Activated naive CD4-positive, alpha-beta T cell treated with anti-CD3 and anti-CD28 coated beads, Interleukin-2, amount 10 ng/mL, durations not matched to agents 5 hours and 36 hours (primary cell): ENCODE results near the gene G6PC3. TPM values are rescaled to one million over a fixed set of nuclear protein-coding genes. Genes with fewer than 3 reads are reported as not detected.

Experiments used
- total RNA-seq, 2 experiments: library from RNA; stranded (reverse); gene quantifications; one replicate each; pipeline ENCODE4 v1.2.3, GENCODE V29; 2021

The G6PC3 gene, protein sequence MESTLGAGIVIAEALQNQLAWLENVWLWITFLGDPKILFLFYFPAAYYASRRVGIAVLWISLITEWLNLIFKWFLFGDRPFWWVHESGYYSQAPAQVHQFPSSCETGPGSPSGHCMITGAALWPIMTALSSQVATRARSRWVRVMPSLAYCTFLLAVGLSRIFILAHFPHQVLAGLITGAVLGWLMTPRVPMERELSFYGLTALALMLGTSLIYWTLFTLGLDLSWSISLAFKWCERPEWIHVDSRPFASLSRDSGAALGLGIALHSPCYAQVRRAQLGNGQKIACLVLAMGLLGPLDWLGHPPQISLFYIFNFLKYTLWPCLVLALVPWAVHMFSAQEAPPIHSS
- 10 to 100 TPM; 17.9 to 18.1 TPM for total RNA-seq

GRCh38 chr17:44070455-44071197 lies at the start of gene G6PC3:
Gene G6PC3, plus strand, starts transcription at chr17:44070735. Its CDS starts 231 bp downstream, at chr17:44070966.

GRCh38 chr17:44066204-44066930 lies 4.2 kb upstream of the G6PC3 start, which contains the start of gene LSM12:
Gene LSM12, minus strand, starts transcription at chr17:44066671. Its CDS starts 84 bp downstream, at chr17:44066587.

GRCh38 chr17:44123356-44124117 lies 53.0 kb downstream of the G6PC3 start, which contains the start of gene HDAC5:
Gene HDAC5, minus strand, starts transcription at chr17:44123641. Its CDS starts 6,126 bp downstream, at chr17:44117515.

Other genes with a start within 250 kb of the G6PC3 start
- gene MPP3, start 237.6 kb upstream of the G6PC3 start, total RNA-seq = not detected
- gene CD300LG, start 223.6 kb upstream of the G6PC3 start, total RNA-seq = not detected
- 1 to 10 TPM; 1.1 to 1.4 TPM for gene MPP2, start 163.2 kb upstream of the G6PC3 start, total RNA-seq
- gene PPY, start 128.3 kb upstream of the G6PC3 start, total RNA-seq = not detected
- gene PYY, start 116.8 kb upstream of the G6PC3 start, total RNA-seq = not detected
- 1 to 10 TPM; 1.4 to 1.5 TPM for gene NAGS, start 66.1 kb upstream of the G6PC3 start, total RNA-seq
- gene TMEM101, start 55.8 kb upstream of the G6PC3 start, total RNA-seq = 10 to 100 TPM; 29.2 to 30.9 TPM
- gene LSM12, start 4.1 kb upstream of the G6PC3 start, total RNA-seq = 10 to 100 TPM; 51.4 to 53.2 TPM
- gene HDAC5, start 52.9 kb downstream of the G6PC3 start, total RNA-seq = 10 to 100 TPM; 49.0 to 51.0 TPM
- 10 to 100 TPM; 11.2 to 11.9 TPM for gene HROB, start 71.2 kb downstream of the G6PC3 start, total RNA-seq
- gene ASB16, start 100.0 kb downstream of the G6PC3 start, total RNA-seq = under 1 TPM in 1 of 2 experiments, not detected in 1; 0.23 TPM
- 10 to 100 TPM; 31.5 to 35.2 TPM for gene TMUB2, start 116.2 kb downstream of the G6PC3 start, total RNA-seq
- gene ATXN7L3, start 129.1 kb downstream of the G6PC3 start, total RNA-seq = 100 to 1,000 TPM; 108 to 113 TPM
- gene UBTF, start 148.9 kb downstream of the G6PC3 start, total RNA-seq = 100 to 1,000 TPM; 170 to 171 TPM
- not detected for gene SLC4A1, start 197.4 kb downstream of the G6PC3 start, total RNA-seq
- gene RUNDC3A, start 237.9 kb downstream of the G6PC3 start, total RNA-seq = under 1 TPM; 0.05 to 0.07 TPM